ENCODE data around the gene CYP2E1. TPM values are rescaled to one million over a fixed set of nuclear protein-coding genes. Genes with fewer than 3 reads are reported as not detected.

CYP2E1 gene
- total and polyA plus RNA-seq, 2 of the 13 experiments (the other 11 are each of a cell fraction or from before 2014, with no cell fraction given): 0.27 to 0.63 TPM

- TF ChIP-seq ARID4A (CRISPR knock-in tag; IDR thresholded peaks at IDR 0.05; ENCODE audit: borderline replicate concordance): peak; percentile 56; the same call in 1 of the 2 replicates
- TF ChIP-seq ZFP90 (CRISPR knock-in tag; IDR thresholded peaks at IDR 0.05; ENCODE audit: borderline replicate concordance): peak; percentile 57; the same call in 1 of the 2 replicates
- TF ChIP-seq ZNF567 (CRISPR knock-in tag; IDR thresholded peaks at IDR 0.05; ENCODE audit: borderline replicate concordance): no peak
- TF ChIP-seq IKZF5 (CRISPR knock-in tag; IDR thresholded peaks at IDR 0.05): 0 out of 2 replicates have a peak, but pooled peaks have one; percentile 52
- no peak for TF ChIP-seq ZNF484 (CRISPR knock-in tag; IDR thresholded peaks at IDR 0.05; ENCODE audit: borderline replicate concordance, low read depth)
- TF ChIP-seq ZFX (CRISPR knock-in tag; IDR thresholded peaks at IDR 0.05; ENCODE audit: low read depth): peak; percentile 54
- TF ChIP-seq ZNF776 (CRISPR knock-in tag; IDR thresholded peaks at IDR 0.05): peak; percentile 69; the same call in 1 of the 2 replicates
- peak; percentile 63; the same call in 1 of the 2 replicates for TF ChIP-seq ETV5 (CRISPR knock-in tag; IDR thresholded peaks at IDR 0.05; ENCODE audit: borderline replicate concordance)
- TF ChIP-seq ZNF878 (CRISPR knock-in tag; IDR thresholded peaks at IDR 0.05): no peak
- TF ChIP-seq DMTF1 (CRISPR knock-in tag; IDR thresholded peaks at IDR 0.05): no peak; the same call in 1 of the 2 replicates
- TF ChIP-seq BCL6 (CRISPR knock-in tag; IDR thresholded peaks at IDR 0.05): peak; percentile 48; the same call in 1 of the 2 replicates
- TF ChIP-seq ZNF619 (CRISPR knock-in tag; IDR thresholded peaks at IDR 0.05): 0 out of 2 replicates have a peak, but pooled peaks have one; percentile 54
- no peak for TF ChIP-seq RFX3 (CRISPR knock-in tag; IDR thresholded peaks at IDR 0.05)
- peak; percentile 80 for TF ChIP-seq PHF20 (CRISPR knock-in tag; IDR thresholded peaks at IDR 0.05)
- TF ChIP-seq WIZ (CRISPR knock-in tag; IDR thresholded peaks at IDR 0.05): peak; percentile 91
Measured at GRCh38 chr10:133520193-133520738, 6.9 kb upstream of the CYP2E1 start (continued).
